SK-N-MC (cell line): Measurements from ENCODE around the gene ISL1.
A peak's percentile ranks its signal among the peaks of the same experiment; 100 is the strongest.

Source experiments
- DNase-seq: peaks from one replicate; pipeline ENCODE4 v3.0.0-alpha.2; 2011; ENCODE audit warnings: low read depth, low spot score
- H3K27ac ChIP-seq: fragments of 200-600 bp; sonication (generic); 2 replicates; pipeline ENCODE4 v1.5.1; 2016; ENCODE audit warnings: mixed run types
- H3K36me3 ChIP-seq: fragments of 200-600 bp; sonication (generic); 2 replicates; pipeline ENCODE4 v1.6.1; 2017; ENCODE audit warnings: antibody characterized with exemption, low read length, mixed read lengths; ENCODE audit not compliant: insufficient read depth
- H3K4me3 ChIP-seq: fragments of 200-600 bp; sonication (generic); 2 replicates; pipeline ENCODE4 v1.5.1; 2016
- H3K9ac ChIP-seq: fragments of 200-600 bp; sonication (generic); 2 replicates; pipeline ENCODE4 v1.8.0; 2017; ENCODE audit warnings: mixed run types, mixed read lengths; ENCODE audit not compliant: insufficient read length
- H3K9me3 ChIP-seq: fragments of 200-600 bp; sonication (generic); 2 replicates; pipeline ENCODE4 v1.6.1; 2017; ENCODE audit warnings: low read depth, mild to moderate bottlenecking, antibody characterized with exemption, low read length, moderate library complexity, mixed read lengths
- EZH2 ChIP-seq: fragments of 200-600 bp; sonication (generic); IDR thresholded peaks from one replicate; pipeline ENCODE4 v1.6.1; 2017; ENCODE audit warnings: antibody characterized with exemption
- FOXP2 ChIP-seq: optimal IDR thresholded peaks from 2 replicates; pipeline ENCODE3; 2011; ENCODE audit warnings: mild to moderate bottlenecking, moderate library complexity; ENCODE audit not compliant: insufficient read depth; ENCODE audit errors: extremely low read length, control extremely low read depth
- POLR2AphosphoS5 ChIP-seq: IDR thresholded peaks from 2 replicates; pipeline ENCODE4 v1.6.1; 2012; ENCODE audit warnings: mild to moderate bottlenecking, low read depth, low read length, borderline replicate concordance

Gene ISL1

GRCh38 chr5:51382521-51383130 lies 622 bp upstream of the ISL1 start:
- no peak for TF ChIP-seq EZH2
- no peak for TF ChIP-seq POLR2AphosphoS5
- TF ChIP-seq FOXP2 = no peak
- H3K9me3 ChIP-seq = no peaks in the 10 kb centered on the region
- DNase-seq = no peak
- H3K9ac ChIP-seq = peak overlapping the region; percentile 75
- no peak overlapping the region for H3K27ac ChIP-seq
- H3K36me3 ChIP-seq = no peaks in the 10 kb centered on the region
- peak overlapping the region; percentile 98 for H3K4me3 ChIP-seq

GRCh38 chr5:51384281-51384840 lies 1.1 kb downstream of the ISL1 start:
- Histone ChIP-seq H3K27ac (no peak overlapping the region), H3K4me3 (peak overlapping the region; percentile 98), H3K9ac (peak overlapping the region; percentile 78), H3K9me3 (no peaks in the 10 kb centered on the region), H3K36me3 (no peaks in the 10 kb centered on the region)
- TF ChIP-seq POLR2AphosphoS5 (no peak), EZH2 (no peak), FOXP2 (no peak)
- DNase-seq = no peak

DNA sequence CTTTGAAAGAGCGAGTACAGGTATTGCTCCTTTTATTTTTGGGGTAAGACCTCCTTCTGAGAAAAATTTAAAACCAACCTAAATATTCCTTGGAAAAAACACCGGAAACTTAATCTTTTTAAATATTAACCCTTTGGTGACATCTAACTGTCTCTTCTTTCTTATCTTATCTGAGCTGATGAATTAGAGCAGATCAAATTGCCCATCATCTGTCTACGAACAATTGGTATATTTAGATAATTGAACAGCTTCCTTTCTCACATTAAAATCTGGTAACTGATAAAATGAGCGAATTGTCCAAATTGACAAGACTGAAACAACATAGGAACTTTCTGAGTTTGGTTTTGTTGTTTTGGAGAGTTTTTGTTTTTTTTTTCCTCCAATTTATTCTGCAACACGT lies 2.0 kb downstream of the ISL1 start:
- H3K36me3 ChIP-seq = no peaks in the 10 kb centered on the region; the same call in 1 of the 2 replicates
- no peak overlapping the region for H3K27ac ChIP-seq
- H3K9ac ChIP-seq = no peak overlapping the region
- peak overlapping the region; percentile 98; the same call in 1 of the 2 replicates for H3K4me3 ChIP-seq
- TF ChIP-seq EZH2 = no peak
- no peak for TF ChIP-seq POLR2AphosphoS5
- no peak for TF ChIP-seq FOXP2
- no peaks in the 10 kb centered on the region for H3K9me3 ChIP-seq
- no peak for DNase-seq

- no peak overlapping the region for H3K4me3 ChIP-seq
- no peak for DNase-seq
- H3K9me3 ChIP-seq = no peaks in the 10 kb centered on the region
- H3K9ac ChIP-seq = no peak overlapping the region
- TF ChIP-seq FOXP2 = no peak
- TF ChIP-seq POLR2AphosphoS5 = no peak
- TF ChIP-seq EZH2 = no peak
- no peaks in the 10 kb centered on the region; the same call in 1 of the 2 replicates for H3K36me3 ChIP-seq
- no peak overlapping the region for H3K27ac ChIP-seq
Measured at GRCh38 chr5:51386916-51387883, 4.0 kb downstream of the ISL1 start.

GRCh38 chr5:51387884-51388275 lies 4.6 kb downstream of the ISL1 start:
- TF ChIP-seq POLR2AphosphoS5 (no peak), EZH2 (no peak), FOXP2 (no peak)
- no peak overlapping the region for H3K27ac ChIP-seq
- H3K9ac ChIP-seq = no peak overlapping the region
- no peaks in the 10 kb centered on the region for H3K9me3 ChIP-seq
- H3K36me3 ChIP-seq = no peaks in the 10 kb centered on the region; the same call in 1 of the 2 replicates
- H3K4me3 ChIP-seq = no peak overlapping the region
- DNase-seq = no peak

DNA sequence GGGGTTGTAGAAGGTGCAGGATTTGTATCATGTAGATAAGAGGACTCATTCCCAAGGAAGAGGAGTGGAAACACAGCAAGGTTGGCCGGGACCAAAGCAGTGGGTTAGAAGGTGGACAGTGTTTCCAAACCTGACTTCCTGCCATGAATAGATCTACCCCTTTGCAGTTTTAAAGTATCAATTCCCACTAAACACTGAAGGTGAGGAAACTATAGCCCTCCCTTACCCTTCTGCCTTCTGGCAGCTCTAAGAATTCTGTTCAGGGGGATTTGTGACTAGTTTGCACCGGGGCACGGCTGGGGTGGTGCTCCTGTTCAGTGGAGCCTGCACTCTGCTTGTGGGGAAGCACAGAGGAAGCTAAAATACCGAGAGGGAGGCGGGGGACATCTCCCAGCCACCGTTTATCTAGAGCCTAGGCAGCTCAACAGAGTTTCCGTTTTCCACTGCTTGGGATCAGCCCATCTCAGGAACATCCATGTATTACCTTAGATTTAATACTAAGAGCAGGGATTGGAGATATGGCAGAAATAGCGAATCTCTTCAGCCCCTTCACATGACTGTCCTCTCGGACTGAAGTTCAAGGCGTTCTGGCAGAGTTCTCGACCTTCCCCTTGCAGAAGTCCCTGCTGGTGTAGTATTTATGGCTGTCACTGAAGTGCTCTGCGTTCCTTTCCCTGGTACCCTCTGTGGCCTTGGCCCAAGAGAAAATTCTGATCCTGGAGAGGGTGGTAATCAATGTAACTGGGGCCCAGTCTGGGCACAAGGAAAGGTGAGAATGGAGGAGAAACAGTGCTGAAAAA lies 5.4 kb downstream of the ISL1 start:
- no peak overlapping the region for H3K9ac ChIP-seq
- TF ChIP-seq EZH2 (no peak), FOXP2 (no peak), POLR2AphosphoS5 (no peak)
- no peaks in the 10 kb centered on the region for H3K9me3 ChIP-seq
- no peak overlapping the region for H3K4me3 ChIP-seq
- H3K36me3 ChIP-seq = no peaks in the 10 kb centered on the region; the same call in 1 of the 2 replicates
- no peak for DNase-seq
- H3K27ac ChIP-seq = no peak overlapping the region

- no peak for DNase-seq
- no peak overlapping the region for H3K27ac ChIP-seq
- TF ChIP-seq POLR2AphosphoS5 = no peak
- no peak for TF ChIP-seq EZH2
- no peak for TF ChIP-seq FOXP2
- no peaks in the 10 kb centered on the region for H3K9me3 ChIP-seq
- no peak overlapping the region for H3K4me3 ChIP-seq
- no peaks in the 10 kb centered on the region; the same call in 1 of the 2 replicates for H3K36me3 ChIP-seq
- no peak overlapping the region for H3K9ac ChIP-seq
Measured at GRCh38 chr5:51389288-51389576, 6.0 kb downstream of the ISL1 start.
